Measurements from ENCODE around the gene C3orf33. TPM values are rescaled to one million over a fixed set of nuclear protein-coding genes. Genes with fewer than 3 reads are reported as not detected.

Gene C3orf33
- total and polyA plus RNA-seq, 2 of the 8 experiments (the other 6 are each of a cell fraction or from before 2014, with no cell fraction given) = 3.4 to 4.5 TPM

DNA sequence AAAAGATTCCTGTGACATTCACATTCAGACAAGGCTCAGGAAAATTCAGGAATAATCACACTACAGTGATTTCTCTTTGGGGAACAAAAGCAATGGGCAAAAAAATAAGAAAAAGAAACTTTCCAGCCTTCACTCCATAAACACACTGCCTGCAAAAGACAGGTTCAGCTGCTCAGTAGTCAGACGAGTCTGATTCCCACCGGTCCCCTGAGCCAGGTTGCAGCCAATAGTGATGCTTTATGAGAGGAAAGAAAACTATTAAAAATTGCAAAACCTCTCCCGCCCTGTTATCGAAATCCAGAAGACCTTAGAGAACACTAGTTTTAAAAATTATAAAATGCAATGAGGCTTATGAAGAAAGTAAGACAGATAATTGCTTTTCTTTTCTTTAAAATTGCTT lies 69.7 kb downstream of the C3orf33 start:
- no peak overlapping the region for H3K9ac ChIP-seq (replicated peaks in 1 of 4; ENCODE audit: extremely low read depth in 1 of 4, low read depth in 3 of 4, low read length in 3 of 4)
- H3K23ac ChIP-seq (ENCODE audit: insufficient read length) = no peak overlapping the region
- no peak overlapping the region for H2AFZ ChIP-seq (ENCODE audit: low read length)
- POLR2A ChIA-PET (ENCODE audit: partially characterized antibody) = interaction anchor here (0.8 kb wide), 1 partner anchor 25 kb away, joined by 3 read pairs; no protein-coding TSS in a partner anchor
- H2BK15ac ChIP-seq (ENCODE audit: low read length) = no peak overlapping the region
- FAIRE-seq (no peak), DNase-seq (ENCODE audit: low read depth in 1 of 2, low spot score in 2 of 2) (no peak)
- H3K56ac ChIP-seq (replicated peaks; ENCODE audit: insufficient read length, low read depth, low read length) = no peak overlapping the region
- no peaks in the 10 kb centered on the region for H3K36me3 ChIP-seq (ENCODE audit: control insufficient read depth in 2 of 4, insufficient read depth in 4 of 4, low read length in 3 of 4)
- H3K4me1 ChIP-seq (replicated peaks in 1 of 4; ENCODE audit: control insufficient read depth in 3 of 4, insufficient read depth in 4 of 4, low read length in 3 of 4) = peaks cover 0 to 4% (median 1%) of the 10 kb centered on the region in 4 experiments; a peak in 2 of 7 replicates
- no peak overlapping the region for H3K14ac ChIP-seq (ENCODE audit: insufficient read length)
- no peaks in the 10 kb centered on the region for H4K20me1 ChIP-seq (replicated peaks in 1 of 2; ENCODE audit: control insufficient read depth in 1 of 2, insufficient read depth in 2 of 2, low read length in 2 of 2)
- H2BK12ac ChIP-seq (ENCODE audit: low read depth, low read length) = no peak overlapping the region
- no peak overlapping the region for H4K91ac ChIP-seq (replicated peaks; ENCODE audit: insufficient read length, low read length)
- H3K27me3 ChIP-seq (replicated peaks in 1 of 4; ENCODE audit: control insufficient read depth in 3 of 4, extremely low read depth in 1 of 4, insufficient read depth in 3 of 4, low read length in 3 of 4) = no peaks in the 10 kb centered on the region
- H3K23me2 ChIP-seq (ENCODE audit: low read depth, low read length) = no peaks in the 10 kb centered on the region; the same call in 1 of the 2 replicates
- H3K79me2 ChIP-seq (ENCODE audit: control insufficient read depth in 1 of 2, insufficient read depth in 2 of 2, low read length in 2 of 2) = peaks cover 0 to 60% of the 10 kb centered on the region in 2 experiments; a peak in 2 of 4 replicates
- H4K8ac ChIP-seq (ENCODE audit: extremely low read depth, insufficient read depth, low read length) = no peak overlapping the region
- no peak overlapping the region for H3K4ac ChIP-seq (replicated peaks; ENCODE audit: insufficient read length, low read depth, low read length)
- H4K5ac ChIP-seq (ENCODE audit: insufficient read length, low read depth, low read length) = no peak overlapping the region
- H3K27ac ChIP-seq (ENCODE audit: low read depth, low read length) = no peak overlapping the region
- peaks cover 2% of the 10 kb centered on the region; the same call in 1 of the 2 replicates for H3K79me1 ChIP-seq (ENCODE audit: low read depth, low read length)
- no peaks in the 10 kb centered on the region for H3K9me3 ChIP-seq (ENCODE audit: insufficient read depth in 2 of 2, low read depth in 1 of 2, low read length in 1 of 2)
- H2BK120ac ChIP-seq (replicated peaks; ENCODE audit: low read depth, low read length) = no peak overlapping the region
- 85% methylated on average over 4 of the region's 4 CpGs; no CpG with 5 or more reads in 1 of the 2 experiments for whole genome bisulfite sequencing, 2 experiments (ENCODE audit: extremely low coverage in 1 of 2, insufficient coverage in 1 of 2, insufficient read length in 1 of 2, insufficient replicate concordance in 2 of 2, low coverage in 1 of 2, low lambda C conversion rate in 2 of 2, missing lambda C conversion rate in 1 of 2)
- H2AK5ac ChIP-seq (ENCODE audit: low read depth, low read length) = no peak overlapping the region
- H2BK20ac ChIP-seq (ENCODE audit: low read length) = no peak overlapping the region
- H2BK5ac ChIP-seq (ENCODE audit: low read depth, low read length) = no peak overlapping the region
- H3K4me3 ChIP-seq (ENCODE audit: extremely low read depth in 1 of 4, insufficient read depth in 2 of 4, low read depth in 3 of 4, low read length in 4 of 4) = no peak overlapping the region
- CTCF ChIA-PET (ENCODE audit: partially characterized antibody) = interaction anchor here (0.7 to 2.3 kb wide), 5 partner anchors 15 to 1036 kb away, joined by 3 to 8 read pairs (median 4); no protein-coding TSS in a partner anchor
- no peak overlapping the region for H3K4me2 ChIP-seq (ENCODE audit: insufficient read depth in 1 of 2, low read depth in 2 of 2, low read length in 2 of 2)
- H3K18ac ChIP-seq (ENCODE audit: extremely low read depth, low read length) = no peak overlapping the region
- no peak for TF ChIP-seq RFX5 (IDR thresholded peaks at IDR 0.05; ENCODE audit: borderline replicate concordance, low read depth, low read length)
- no peak for TF ChIP-seq SRF (IDR thresholded peaks at IDR 0.05; ENCODE audit: low read depth, low read length)
- TF ChIP-seq JUND (IDR thresholded peaks at IDR 0.05; ENCODE audit: low read length) = no peak
- TF ChIP-seq TBP (IDR thresholded peaks at IDR 0.05; ENCODE audit: low read depth, low read length) = no peak
- no peak for TF ChIP-seq RAD21 (IDR thresholded peaks at IDR 0.05 in 1 of 2, conservative IDR thresholded peaks at IDR 0.05 in 1 of 2; ENCODE audit: low read depth in 2 of 2, low read length in 2 of 2)
- no peak for TF ChIP-seq TEAD4 (IDR thresholded peaks at IDR 0.05; ENCODE audit: low read depth, low read length)
- TF ChIP-seq SP1 (IDR thresholded peaks at IDR 0.05; ENCODE audit: low read depth, low read length) = no peak

Data from H1 (cell line).